ENCODE data around the gene KCNIP4. TPM values are rescaled to one million over a fixed set of nuclear protein-coding genes. Genes with fewer than 3 reads are reported as not detected.

Gene KCNIP4
- total and polyA plus RNA-seq, 9 of the 15 experiments (the other 6 are each of a cell fraction or from before 2014, with no cell fraction given): 0.25 to 0.41 TPM; not detected in 7

- no peak for TF ChIP-seq ZBTB1 (CRISPR knock-in tag; IDR thresholded peaks at IDR 0.05; ENCODE audit: borderline replicate concordance, low read depth)
- TF ChIP-seq BACH1 (tag; IDR thresholded peaks at IDR 0.05): no peak
- TF ChIP-seq TAF15 (IDR thresholded peaks at IDR 0.05; ENCODE audit: low read depth, low read length): no peak
Observed at GRCh38 chr4:21887481-21887880, 61.1 kb downstream of the KCNIP4 start (continued).

GRCh38 chr4:21885770-21886169 is 62.8 kb downstream of the KCNIP4 start:
- Histone ChIP-seq H3K79me2 (ENCODE audit: control insufficient read depth, insufficient read depth, low read length) (no peaks in the 10 kb centered on the region), H3K9me1 (ENCODE audit: control insufficient read depth, insufficient read depth, low read length) (no peaks in the 10 kb centered on the region), H4K20me1 (replicated peaks; ENCODE audit: control insufficient read depth, insufficient read depth, low read length) (no peaks in the 10 kb centered on the region), H3K4me2 (ENCODE audit: insufficient read depth, low read length) (no peak overlapping the region), H3K27me3 (ENCODE audit: control insufficient read depth in 2 of 2, insufficient read depth in 2 of 2, low read length in 2 of 2) (no peaks in the 10 kb centered on the region), H3K9ac (ENCODE audit: insufficient read depth in 1 of 2, low read depth in 2 of 2, low read length in 2 of 2) (no peak overlapping the region), H3K4me3 (no peak overlapping the region), H3K36me3 (ENCODE audit: control insufficient read depth, insufficient read depth, low read length) (no peaks in the 10 kb centered on the region), H2AFZ (ENCODE audit: low read depth, low read length) (no peak overlapping the region), H3K9me3 (replicated peaks; ENCODE audit: control insufficient read depth, insufficient read depth, low read depth, low read length) (no peaks in the 10 kb centered on the region), H3K4me1 (replicated peaks in 1 of 2; ENCODE audit: control insufficient read depth in 2 of 2, insufficient read depth in 2 of 2, low read length in 2 of 2) (no peaks in the 10 kb centered on the region), H3K27ac (ENCODE audit: extremely low read depth, low read depth, low read length) (no peak overlapping the region)
- CTCF ChIA-PET (ENCODE audit: low intra/inter-chr PET ratio): no interaction called here
- no peak for ATAC-seq
- POLR2A ChIA-PET: no interaction called here
- in situ Hi-C loops (cut with MboI): no loop called here
- no peak for TF ChIP-seq ZNF263 (CRISPR knock-in tag; IDR thresholded peaks at IDR 0.05; ENCODE audit: borderline replicate concordance)
- DNase-seq (ENCODE audit: extremely low read depth in 1 of 4, low spot score in 3 of 4): no peak
- 0% methylated on average over 5 of the region's 5 CpGs for WGBS (ENCODE audit: insufficient coverage, low coverage, missing lambda C conversion rate)
- FAIRE-seq: no peak
- BruUV-seq (replicated peaks): no TSS peak
- intact Hi-C loops (cut with micrococcal nuclease): no loop called here

GRCh38 chr4:21885241-21885640 is 63.3 kb downstream of the KCNIP4 start:
- intact Hi-C loops (cut with micrococcal nuclease) (no loop called here), in situ Hi-C loops (cut with MboI) (no loop called here)
- Histone ChIP-seq H3K27ac (ENCODE audit: extremely low read depth, low read depth, low read length) (no peak overlapping the region), H3K36me3 (ENCODE audit: control insufficient read depth, insufficient read depth, low read length) (no peaks in the 10 kb centered on the region), H3K27me3 (ENCODE audit: control insufficient read depth in 2 of 2, insufficient read depth in 2 of 2, low read length in 2 of 2) (no peaks in the 10 kb centered on the region), H3K9me3 (replicated peaks; ENCODE audit: control insufficient read depth, insufficient read depth, low read depth, low read length) (no peaks in the 10 kb centered on the region), H3K9ac (ENCODE audit: insufficient read depth in 1 of 2, low read depth in 2 of 2, low read length in 2 of 2) (no peak overlapping the region), H3K4me2 (ENCODE audit: insufficient read depth, low read length) (no peak overlapping the region), H3K4me3 (no peak overlapping the region), H4K20me1 (replicated peaks; ENCODE audit: control insufficient read depth, insufficient read depth, low read length) (no peaks in the 10 kb centered on the region), H2AFZ (ENCODE audit: low read depth, low read length) (no peak overlapping the region), H3K4me1 (replicated peaks in 1 of 2; ENCODE audit: control insufficient read depth in 2 of 2, insufficient read depth in 2 of 2, low read length in 2 of 2) (no peaks in the 10 kb centered on the region), H3K9me1 (ENCODE audit: control insufficient read depth, insufficient read depth, low read length) (no peaks in the 10 kb centered on the region), H3K79me2 (ENCODE audit: control insufficient read depth, insufficient read depth, low read length) (no peaks in the 10 kb centered on the region)
- FAIRE-seq (no peak), DNase-seq (ENCODE audit: extremely low read depth in 1 of 4, low spot score in 3 of 4) (no peak), ATAC-seq (no peak)
- ChIA-PET CTCF (ENCODE audit: low intra/inter-chr PET ratio) (no interaction called here), POLR2A (no interaction called here)
- no peak for TF ChIP-seq ZFX (CRISPR knock-in tag; IDR thresholded peaks at IDR 0.05)
- no peak for TF ChIP-seq PRPF4 (IDR thresholded peaks at IDR 0.05; ENCODE audit: insufficient read depth, low read depth, low read length, poor library complexity, severe bottlenecking)
- TF ChIP-seq HDAC1 (IDR thresholded peaks at IDR 0.05): no peak
- no peak for TF ChIP-seq ELK3 (CRISPR knock-in tag; IDR thresholded peaks at IDR 0.05)
- TF ChIP-seq CEBPB (tag; IDR thresholded peaks at IDR 0.05): no peak
- 0% methylated on average over 2 of the region's 2 CpGs for WGBS (ENCODE audit: insufficient coverage, low coverage, missing lambda C conversion rate)
- no TSS peak for BruUV-seq (replicated peaks)
